AG04450 (cell line): ENCODE measurements around the gene RSRC2. TPM values are rescaled to one million over a fixed set of nuclear protein-coding genes. Genes with fewer than 3 reads are reported as not detected.

Experiments
- CTCF ChIA-PET: fragments of 300-600, 350-600 bp; formaldehyde crosslinking; extraction: SDS; loops from one replicate; lab custom pipeline; 2022; ENCODE audit warnings: antibody characterized with exemption, inconsistent platforms; lab: Charles Lee
- POLR2A ChIA-PET: fragments of 350-600 bp; formaldehyde crosslinking; extraction: SDS; loops from one replicate; lab custom pipeline; 2021; ENCODE audit warnings: antibody characterized with exemption, inconsistent platforms; lab: Yijun Ruan, JAX
- DNase-seq: peaks from one replicate; pipeline ENCODE4 v3.0.0-alpha.2; 2011; ENCODE audit warnings: low read depth, low spot score
- H3K27ac ChIP-seq: one replicate; pipeline ENCODE4 v1.5.1; 2012; ENCODE audit warnings: low read depth, low read length, control low read depth
- H3K27me3 ChIP-seq: one replicate; pipeline ENCODE4 v1.6.0; 2012; ENCODE audit warnings: low read length; ENCODE audit not compliant: control insufficient read depth, insufficient read depth
- H3K4me3 ChIP-seq: 2 replicates; pipeline ENCODE4 v1.5.1; 2011; ENCODE audit warnings: mild to moderate bottlenecking, low read depth, low read length, control low read depth
- H3K9me3 ChIP-seq: 2 replicates; pipeline ENCODE4 v1.5.1; 2012; ENCODE audit warnings: low read length; ENCODE audit not compliant: control insufficient read depth, insufficient read depth
- polyA plus RNA-seq: library from polyadenylated mRNA; depleted of rRNA; stranded (reverse); fragments of >200 nt; gene quantifications from 2 replicates; pipeline ENCODE4 v1.2.3, GENCODE V29; 2011
- TF ChIP-seq, protein P1 (sequence below): IDR thresholded peaks from 2 replicates; pipeline ENCODE4 v1.5.1; 2011; ENCODE audit warnings: low read depth, low read length, control low read depth, inconsistent platforms

RSRC2 gene
- polyA plus RNA-seq, 1 experiment = 45.9 TPM

DNA sequence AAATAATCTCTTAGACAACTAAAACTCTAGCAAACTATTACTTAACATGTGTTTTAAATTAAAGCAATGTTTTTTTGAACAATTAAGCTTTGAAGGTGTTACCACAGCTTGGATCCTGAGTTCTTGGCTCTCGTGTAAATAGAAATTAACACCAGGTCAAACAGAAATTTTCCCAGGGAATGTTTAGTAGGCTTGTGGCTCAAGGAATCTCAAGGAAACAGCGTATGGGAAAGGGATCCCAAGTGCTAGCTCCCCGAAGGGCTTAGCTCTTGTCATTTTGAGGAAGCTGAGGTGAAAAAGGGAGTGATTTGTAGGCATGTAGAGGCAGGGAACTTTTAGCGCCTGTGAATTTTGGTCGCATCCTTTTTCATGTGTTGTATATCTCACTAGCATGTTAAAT lies 11.8 kb upstream of the RSRC2 start:
- TF ChIP-seq, protein P1, sequence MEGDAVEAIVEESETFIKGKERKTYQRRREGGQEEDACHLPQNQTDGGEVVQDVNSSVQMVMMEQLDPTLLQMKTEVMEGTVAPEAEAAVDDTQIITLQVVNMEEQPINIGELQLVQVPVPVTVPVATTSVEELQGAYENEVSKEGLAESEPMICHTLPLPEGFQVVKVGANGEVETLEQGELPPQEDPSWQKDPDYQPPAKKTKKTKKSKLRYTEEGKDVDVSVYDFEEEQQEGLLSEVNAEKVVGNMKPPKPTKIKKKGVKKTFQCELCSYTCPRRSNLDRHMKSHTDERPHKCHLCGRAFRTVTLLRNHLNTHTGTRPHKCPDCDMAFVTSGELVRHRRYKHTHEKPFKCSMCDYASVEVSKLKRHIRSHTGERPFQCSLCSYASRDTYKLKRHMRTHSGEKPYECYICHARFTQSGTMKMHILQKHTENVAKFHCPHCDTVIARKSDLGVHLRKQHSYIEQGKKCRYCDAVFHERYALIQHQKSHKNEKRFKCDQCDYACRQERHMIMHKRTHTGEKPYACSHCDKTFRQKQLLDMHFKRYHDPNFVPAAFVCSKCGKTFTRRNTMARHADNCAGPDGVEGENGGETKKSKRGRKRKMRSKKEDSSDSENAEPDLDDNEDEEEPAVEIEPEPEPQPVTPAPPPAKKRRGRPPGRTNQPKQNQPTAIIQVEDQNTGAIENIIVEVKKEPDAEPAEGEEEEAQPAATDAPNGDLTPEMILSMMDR = no peak
- Histone ChIP-seq H3K4me3 (no peak overlapping the region), H3K27ac (no peak overlapping the region), H3K27me3 (no peaks in the 10 kb centered on the region), H3K9me3 (no peaks in the 10 kb centered on the region)
- DNase-seq = no peak
- CTCF ChIA-PET = interaction anchor here (0.6 kb wide), 1 partner anchor 43 kb away, joined by 5 read pairs; no protein-coding TSS in a partner anchor
- POLR2A ChIA-PET = no interaction called here

DNA sequence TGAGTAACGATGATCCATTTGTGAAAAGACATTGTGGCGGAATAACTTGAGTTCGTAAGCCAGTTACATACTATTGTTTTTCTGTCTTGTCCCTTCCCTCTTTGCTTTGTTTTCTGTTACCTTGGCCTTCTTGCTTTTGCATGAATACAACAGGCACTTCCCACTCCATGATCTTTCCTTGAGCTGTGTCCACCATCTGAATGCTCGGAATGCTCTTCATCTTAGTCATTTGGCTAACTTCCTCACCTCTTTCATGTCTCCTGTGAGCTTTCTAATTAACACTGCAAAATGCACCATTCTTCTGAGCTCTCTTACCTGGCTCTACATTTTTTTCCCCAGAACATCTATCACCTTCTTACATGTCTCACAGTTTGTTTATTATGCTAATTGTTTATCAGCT lies 10.3 kb upstream of the RSRC2 start:
- ChIA-PET CTCF (no interaction called here), POLR2A (no interaction called here)
- Histone ChIP-seq H3K4me3 (no peak overlapping the region), H3K27ac (no peak overlapping the region), H3K9me3 (no peaks in the 10 kb centered on the region), H3K27me3 (no peaks in the 10 kb centered on the region)
- TF ChIP-seq, protein P1 = no peak
- DNase-seq = no peak

DNA sequence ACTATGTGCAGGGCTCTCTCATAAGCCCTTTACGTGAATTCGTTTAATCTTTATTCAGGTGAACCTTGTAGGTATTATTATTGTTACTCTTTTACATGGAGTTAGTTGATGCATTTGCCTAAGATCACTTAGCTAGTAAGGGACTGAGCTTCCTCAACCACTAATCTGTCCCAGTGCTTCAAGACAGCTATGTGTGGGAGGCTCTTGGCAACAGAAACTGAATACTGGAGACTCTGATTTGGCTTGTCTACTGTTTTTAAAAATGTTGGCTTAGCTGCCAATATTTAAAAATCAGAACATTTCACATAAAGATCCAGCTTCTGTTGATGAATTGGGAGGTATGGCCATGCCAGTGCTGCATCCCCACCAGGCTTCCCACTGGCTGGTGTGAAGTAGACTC lies 7.1 kb upstream of the RSRC2 start:
- H3K27me3 ChIP-seq = no peaks in the 10 kb centered on the region
- H3K9me3 ChIP-seq = no peaks in the 10 kb centered on the region
- TF ChIP-seq, protein P1 = no peak
- no peak overlapping the region for H3K4me3 ChIP-seq
- DNase-seq = no peak
- ChIA-PET CTCF (no interaction called here), POLR2A (no interaction called here)
- no peak overlapping the region for H3K27ac ChIP-seq

DNA sequence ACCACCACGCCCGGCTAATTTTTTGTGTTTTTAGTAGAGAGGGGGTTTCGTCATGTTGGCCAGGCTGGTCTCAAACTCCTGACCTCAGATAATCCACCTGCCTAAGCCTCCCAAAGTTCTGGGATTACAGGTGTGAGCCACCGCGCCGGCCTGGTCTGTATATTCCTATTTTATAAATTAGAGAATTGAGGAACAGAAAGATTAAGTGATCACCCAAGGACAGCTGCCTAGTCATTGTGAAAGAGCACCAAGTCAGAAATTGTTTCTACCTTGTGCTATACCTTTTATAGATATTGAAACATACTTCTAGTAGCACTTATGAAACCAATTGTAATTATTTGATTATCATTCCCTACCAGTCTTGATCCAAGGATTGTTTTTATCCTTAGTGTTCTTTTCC lies 2.3 kb upstream of the RSRC2 start:
- H3K27me3 ChIP-seq = no peaks in the 10 kb centered on the region
- H3K9me3 ChIP-seq = no peaks in the 10 kb centered on the region
- no peak overlapping the region for H3K27ac ChIP-seq
- DNase-seq = no peak
- TF ChIP-seq, protein P1 = no peak
- ChIA-PET CTCF (no interaction called here), POLR2A (no interaction called here)
- no peak overlapping the region for H3K4me3 ChIP-seq

DNA sequence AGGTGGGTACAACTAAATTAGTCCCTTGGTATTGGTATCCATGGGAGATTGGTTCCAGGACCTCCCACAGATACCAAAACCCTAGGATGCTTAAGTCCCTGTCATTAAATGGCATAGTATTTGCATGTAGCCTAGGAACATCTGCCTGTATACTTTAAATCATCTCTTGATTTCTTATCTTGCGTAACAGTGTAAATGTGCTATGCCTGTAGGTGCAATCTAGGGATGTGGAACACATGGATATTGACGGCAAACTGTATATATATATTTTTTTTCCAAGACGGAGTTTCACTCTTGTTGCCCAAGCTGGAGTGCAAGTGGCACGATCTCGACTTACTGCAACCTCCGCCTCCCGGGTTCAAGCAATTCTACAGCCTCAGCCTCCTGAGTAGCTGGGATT lies 1.8 kb upstream of the RSRC2 start:
- Histone ChIP-seq H3K27me3 (no peaks in the 10 kb centered on the region), H3K9me3 (no peaks in the 10 kb centered on the region), H3K27ac (no peak overlapping the region), H3K4me3 (no peak overlapping the region)
- DNase-seq = no peak
- TF ChIP-seq, protein P1 = no peak
- ChIA-PET POLR2A (no interaction called here), CTCF (no interaction called here)
